ENCODE measurements around the gene CPA5. TPM values are rescaled to one million over a fixed set of nuclear protein-coding genes. Genes with fewer than 3 reads are reported as not detected.

CPA5 gene
- total RNA-seq, 4 donors from 2014 or later = not detected

- WGBS, 2 donors = 26 to 33% methylated on average over 18 to 19 of the region's 20 CpGs
- peak within 1 kb of the TSS in 3 of 4 donors; percentile 15 to 50 (median 38) for H3K27ac ChIP-seq
These were observed 35.6 kb downstream of the CPA5 start, which contains the start of gene CPA1 for GRCh38 chr7:130379921-130380860. CPA1 (plus strand) TSS chr7:130380494; CDS start chr7:130380521, 27 bp downstream.

GRCh38 chr7:130380861-130381455 lies 36.3 kb downstream of the CPA5 start:
- DNase-seq (ENCODE audit: low spot score in 2 of 2) = no peak
- 79 to 90% methylated on average over 7 of the region's 7 CpGs for WGBS, 2 donors

More at GRCh38 chr7:130379921-130380860, 35.6 kb downstream of the CPA5 start, which contains the start of gene CPA1:
- Histone ChIP-seq H3K4me1 (peaks cover 0 to 17% (median 3%) of the 10 kb centered on the region in 4 donors), H3K9me3 (peaks cover 0 to 14% (median 0%) of the 10 kb centered on the region in 4 donors), H3K27me3 (no peaks in the 10 kb centered on the region), H3K36me3 (no peaks in the 10 kb centered on the region), H3K4me3 (no peak within 1 kb of the TSS)
- DNase-seq (ENCODE audit: low spot score in 2 of 2) = no peak
- TF ChIP-seq CTCF (IDR thresholded peaks at IDR 0.05) = no peak
- TF ChIP-seq EP300 (IDR thresholded peaks at IDR 0.05) = no peak
- TF ChIP-seq POLR2A (IDR thresholded peaks at IDR 0.05) = no peak

GRCh38 chr7:130381468-130382312 lies 37.1 kb downstream of the CPA5 start:
- DNase-seq (ENCODE audit: low spot score in 2 of 2) = no peak
- 90 to 91% methylated on average over 37 to 41 of the region's 41 CpGs for WGBS, 2 donors
- no peaks in the 10 kb centered on the region for H3K36me3 ChIP-seq
- H3K9me3 ChIP-seq = peaks cover 0 to 4% (median 0%) of the 10 kb centered on the region in 4 donors
- H3K27ac ChIP-seq = no peak overlapping the region
- H3K4me3 ChIP-seq = no peak overlapping the region
- no peaks in the 10 kb centered on the region for H3K27me3 ChIP-seq
- H3K4me1 ChIP-seq = peaks cover 0 to 18% (median 3%) of the 10 kb centered on the region in 4 donors
- TF ChIP-seq POLR2A (IDR thresholded peaks at IDR 0.05) (no peak), CTCF (IDR thresholded peaks at IDR 0.05) (no peak), EP300 (IDR thresholded peaks at IDR 0.05) (no peak)

More at GRCh38 chr7:130380861-130381455, 36.3 kb downstream of the CPA5 start:
- peaks cover 0 to 12% (median 0%) of the 10 kb centered on the region in 4 donors for H3K9me3 ChIP-seq
- H3K36me3 ChIP-seq = no peaks in the 10 kb centered on the region
- TF ChIP-seq CTCF (IDR thresholded peaks at IDR 0.05) = no peak
- no peak for TF ChIP-seq POLR2A (IDR thresholded peaks at IDR 0.05)
- TF ChIP-seq EP300 (IDR thresholded peaks at IDR 0.05) = no peak
- no peak overlapping the region for H3K4me3 ChIP-seq
- peak overlapping the region in 1 of 4 donors; percentile 20 for H3K27ac ChIP-seq
- H3K27me3 ChIP-seq = no peaks in the 10 kb centered on the region
- H3K4me1 ChIP-seq = peaks cover 0 to 17% (median 3%) of the 10 kb centered on the region in 4 donors

GRCh38 chr7:130383187-130383980 lies 38.8 kb downstream of the CPA5 start:
- TF ChIP-seq EP300 (IDR thresholded peaks at IDR 0.05) (no peak), CTCF (IDR thresholded peaks at IDR 0.05) (no peak), POLR2A (IDR thresholded peaks at IDR 0.05) (no peak)
- no peak overlapping the region for H3K27ac ChIP-seq

More at GRCh38 chr7:130383187-130383980, 38.8 kb downstream of the CPA5 start:
- no peaks in the 10 kb centered on the region for H3K9me3 ChIP-seq
- no peaks in the 10 kb centered on the region for H3K36me3 ChIP-seq
- H3K4me3 ChIP-seq = no peak overlapping the region
- DNase-seq (ENCODE audit: low spot score in 2 of 2) = no peak
- peaks cover 0 to 35% (median 3%) of the 10 kb centered on the region in 4 donors for H3K4me1 ChIP-seq
- 88 to 98% methylated on average over 15 to 17 of the region's 18 CpGs for WGBS, 2 donors
- H3K27me3 ChIP-seq = no peaks in the 10 kb centered on the region

Measured in tibial nerve (tissue), 4 donors.